Natural killer cell (primary cell): ENCODE measurements around the gene TUNAR. TPM values are rescaled to one million over a fixed set of nuclear protein-coding genes. Genes with fewer than 3 reads are reported as not detected.

Source experiments
- ATAC-seq, 3 donors: fragments of 150-1000 bp in 2 of 3; fragments of 200-7000 bp in 1 of 3; cut with Tn5 transposase; 1 replicate in 1 of 3; 2 replicates in 2 of 3; pipeline ENCODE4 v1.10.0; 2021; ENCODE audit warnings: mild to moderate bottlenecking in 2 of 3, moderate library complexity in 2 of 3
- DNase-seq, 2 donors: peaks; one replicate each; pipeline versions ENCODE4 v3.0.0 to v3.0.0-alpha.2; 2013 to 2021; ENCODE audit warnings: mixed read lengths in 1 of 2
- H3K27ac ChIP-seq: one replicate; pipeline ENCODE4 v1.5.1; 2013; ENCODE audit warnings: mild to moderate bottlenecking, low read length
- H3K27me3 ChIP-seq: one replicate; pipeline ENCODE4 v1.6.1; 2013; ENCODE audit warnings: low read length; ENCODE audit not compliant: control insufficient read depth, insufficient read depth
- H3K36me3 ChIP-seq: one replicate; pipeline ENCODE4 v1.6.1; 2013; ENCODE audit warnings: low read length; ENCODE audit not compliant: control insufficient read depth, insufficient read depth
- H3K4me1 ChIP-seq: one replicate; pipeline ENCODE4 v1.6.1; 2013; ENCODE audit warnings: low read length; ENCODE audit not compliant: control insufficient read depth, insufficient read depth
- H3K4me3 ChIP-seq: one replicate; pipeline ENCODE4 v1.5.1; 2013; ENCODE audit warnings: low read length
- H3K9me3 ChIP-seq: one replicate; pipeline ENCODE4 v1.6.1; 2013; ENCODE audit warnings: low read length; ENCODE audit not compliant: control insufficient read depth, insufficient read depth
- H3K27ac Mint-ChIP-seq, 2 donors: one replicate each; pipeline ENCODE4 v1.8.0; 2022; ENCODE audit warnings: mild to moderate bottlenecking in 2 of 2, mixed read lengths in 2 of 2, moderate library complexity in 1 of 2
- H3K27me3 Mint-ChIP-seq, 2 donors: one replicate each; pipeline ENCODE4 v1.8.0; 2022; ENCODE audit warnings: low read depth in 2 of 2, mixed read lengths in 2 of 2
- H3K36me3 Mint-ChIP-seq: one replicate; pipeline ENCODE4 v1.8.0; 2022; ENCODE audit warnings: mixed read lengths
- H3K4me1 Mint-ChIP-seq, 2 donors: one replicate each; pipeline ENCODE4 v1.8.0; 2022; ENCODE audit warnings: mixed read lengths in 2 of 2
- H3K4me3 Mint-ChIP-seq: one replicate; pipeline ENCODE4 v1.8.0; 2022; ENCODE audit warnings: mild to moderate bottlenecking, moderate library complexity, mixed read lengths
- H3K9me3 Mint-ChIP-seq, 2 donors: one replicate each; pipeline ENCODE4 v1.8.0; 2022; ENCODE audit warnings: mixed read lengths in 2 of 2
- WGBS: methylation state at CpG from one replicate; pipeline ENCODE4 v1.1.7; 2013; ENCODE audit warnings: missing lambda C conversion rate; ENCODE audit not compliant: insufficient coverage; 5-methylcytosine and 5-hydroxymethylcytosine counted together
- intact Hi-C: fragments of 100-400 bp; cut with micrococcal nuclease; formaldehyde crosslinking; loops from one replicate; pipeline ENCODE4 v1.14.2; 2022
- total RNA-seq, 4 donors: library from RNA; stranded (reverse); fragments of 120-200 nt in 1 of 4; gene quantifications; one replicate each; pipeline versions ENCODE4 v1.2.3 to v1.2.4, GENCODE V29; 2013 to 2022
- TF ChIP-seq, protein P1 (sequence below): fragments of 200-600 bp; IDR thresholded peaks from one replicate; pipeline ENCODE4 v1.8.0; 2022; ENCODE audit warnings: antibody characterized with exemption

Gene TUNAR
- total RNA-seq, 3 donors from 2014 or later (not counting 1 experiment from before 2014, with no cell fraction given) = not detected

DNA sequence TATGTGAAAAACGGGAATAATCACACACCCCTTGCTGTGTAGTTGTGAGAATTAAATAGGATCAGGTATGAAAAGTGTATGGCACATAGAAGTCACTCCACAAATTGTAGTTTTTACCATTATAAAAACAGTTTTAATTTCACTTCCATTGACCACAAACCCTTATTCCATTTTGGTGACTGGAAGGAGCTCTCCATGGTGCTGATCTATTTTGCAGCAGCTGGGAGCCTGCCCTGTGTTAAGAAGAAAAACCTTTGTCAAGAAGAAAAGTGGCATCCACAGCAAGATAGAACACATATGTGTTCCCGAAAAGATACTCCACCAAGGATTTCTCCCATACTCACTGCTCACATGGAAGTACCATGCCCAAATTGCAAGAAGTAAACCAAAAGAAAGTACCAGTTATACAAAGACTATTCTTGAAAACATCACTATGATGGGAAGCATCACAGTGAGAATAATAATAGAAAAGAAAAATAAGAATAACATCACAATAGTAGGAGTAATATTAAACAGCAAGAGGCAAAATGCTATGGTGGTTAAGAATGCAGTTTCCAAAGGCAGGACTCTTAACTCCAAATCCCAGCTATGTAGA, 58.7 kb downstream of the TUNAR start:
- DNase-seq (peak in 1 of 2 donors; percentile 38), ATAC-seq (no peak)
- Mint-ChIP-seq H3K4me3 (no peak overlapping the region), H3K27ac (no peak overlapping the region), H3K36me3 (no peaks in the 10 kb centered on the region), H3K4me1 (no peaks in the 10 kb centered on the region), H3K9me3 (peaks cover 2 to 3% of the 10 kb centered on the region in 2 donors), H3K27me3 (peaks cover 0 to 9% of the 10 kb centered on the region in 2 donors)
- Histone ChIP-seq H3K36me3 (no peaks in the 10 kb centered on the region), H3K27me3 (no peaks in the 10 kb centered on the region), H3K4me1 (no peaks in the 10 kb centered on the region), H3K27ac (no peak overlapping the region), H3K4me3 (no peak overlapping the region), H3K9me3 (no peaks in the 10 kb centered on the region)
- intact Hi-C loops = no loop called here
- WGBS = 48% methylated on average over 2 of the region's 2 CpGs
- TF ChIP-seq, protein P1, sequence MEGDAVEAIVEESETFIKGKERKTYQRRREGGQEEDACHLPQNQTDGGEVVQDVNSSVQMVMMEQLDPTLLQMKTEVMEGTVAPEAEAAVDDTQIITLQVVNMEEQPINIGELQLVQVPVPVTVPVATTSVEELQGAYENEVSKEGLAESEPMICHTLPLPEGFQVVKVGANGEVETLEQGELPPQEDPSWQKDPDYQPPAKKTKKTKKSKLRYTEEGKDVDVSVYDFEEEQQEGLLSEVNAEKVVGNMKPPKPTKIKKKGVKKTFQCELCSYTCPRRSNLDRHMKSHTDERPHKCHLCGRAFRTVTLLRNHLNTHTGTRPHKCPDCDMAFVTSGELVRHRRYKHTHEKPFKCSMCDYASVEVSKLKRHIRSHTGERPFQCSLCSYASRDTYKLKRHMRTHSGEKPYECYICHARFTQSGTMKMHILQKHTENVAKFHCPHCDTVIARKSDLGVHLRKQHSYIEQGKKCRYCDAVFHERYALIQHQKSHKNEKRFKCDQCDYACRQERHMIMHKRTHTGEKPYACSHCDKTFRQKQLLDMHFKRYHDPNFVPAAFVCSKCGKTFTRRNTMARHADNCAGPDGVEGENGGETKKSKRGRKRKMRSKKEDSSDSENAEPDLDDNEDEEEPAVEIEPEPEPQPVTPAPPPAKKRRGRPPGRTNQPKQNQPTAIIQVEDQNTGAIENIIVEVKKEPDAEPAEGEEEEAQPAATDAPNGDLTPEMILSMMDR = no peak

GRCh38 chr14:95936041-95936440, 59.4 kb downstream of the TUNAR start:
- DNase-seq = no peak
- TF ChIP-seq, protein P1 = no peak
- Histone ChIP-seq H3K4me1 (no peaks in the 10 kb centered on the region), H3K27me3 (no peaks in the 10 kb centered on the region), H3K36me3 (no peaks in the 10 kb centered on the region), H3K27ac (no peak overlapping the region), H3K4me3 (no peak overlapping the region), H3K9me3 (no peaks in the 10 kb centered on the region)
- Mint-ChIP-seq H3K9me3 (peaks cover 2 to 3% of the 10 kb centered on the region in 2 donors), H3K36me3 (no peaks in the 10 kb centered on the region), H3K4me1 (no peaks in the 10 kb centered on the region), H3K4me3 (no peak overlapping the region), H3K27me3 (peaks cover 0 to 9% of the 10 kb centered on the region in 2 donors), H3K27ac (no peak overlapping the region)
- 95% methylated on average over 2 of the region's 2 CpGs for WGBS
- ATAC-seq = no peak
- intact Hi-C loops = no loop called here

GRCh38 chr14:95939335-95939734, 62.7 kb downstream of the TUNAR start:
- intact Hi-C loops = no loop called here
- DNase-seq (no peak), ATAC-seq (no peak)
- Histone ChIP-seq H3K4me1 (no peaks in the 10 kb centered on the region), H3K36me3 (no peaks in the 10 kb centered on the region), H3K27me3 (no peaks in the 10 kb centered on the region), H3K4me3 (no peak overlapping the region), H3K9me3 (peaks cover 6% of the 10 kb centered on the region), H3K27ac (no peak overlapping the region)
- peaks cover 2 to 4% of the 10 kb centered on the region in 2 donors for H3K9me3 Mint-ChIP-seq
- no peaks in the 10 kb centered on the region for H3K4me1 Mint-ChIP-seq
- WGBS = 75% methylated on average over 4 of the region's 4 CpGs
- no peak overlapping the region for H3K27ac Mint-ChIP-seq
- peaks cover 0 to 7% of the 10 kb centered on the region in 2 donors for H3K27me3 Mint-ChIP-seq
- no peaks in the 10 kb centered on the region for H3K36me3 Mint-ChIP-seq
- H3K4me3 Mint-ChIP-seq = no peak overlapping the region
- TF ChIP-seq, protein P1 = no peak

DNA sequence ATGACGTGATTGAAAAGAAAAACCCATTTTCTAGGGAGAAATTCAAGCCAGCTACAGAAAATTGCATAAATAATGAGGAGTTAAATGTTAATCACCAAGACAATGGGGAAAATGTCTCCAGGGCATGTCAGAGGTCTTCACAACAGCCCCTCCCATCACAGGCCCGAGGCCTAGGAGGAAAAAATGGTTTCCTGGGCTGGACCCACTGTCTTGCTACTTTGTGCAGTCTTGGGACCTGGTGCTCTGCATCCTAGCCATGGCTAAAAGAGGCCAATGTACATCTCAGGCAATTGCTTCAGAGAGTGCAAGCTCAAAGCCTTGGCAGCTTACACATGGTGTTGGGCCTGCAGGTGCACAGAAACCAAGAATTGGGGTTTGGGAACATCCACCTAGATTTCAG, 65.3 kb downstream of the TUNAR start:
- H3K4me1 ChIP-seq = no peaks in the 10 kb centered on the region
- TF ChIP-seq, protein P1 = no peak
- H3K4me1 Mint-ChIP-seq = no peaks in the 10 kb centered on the region
- peaks cover 2 to 4% of the 10 kb centered on the region in 2 donors for H3K9me3 Mint-ChIP-seq
- H3K36me3 Mint-ChIP-seq = no peaks in the 10 kb centered on the region
- no peak overlapping the region for H3K4me3 Mint-ChIP-seq
- no peak overlapping the region for H3K4me3 ChIP-seq
- intact Hi-C loops = no loop called here
- H3K27me3 Mint-ChIP-seq = peaks cover 6 to 10% of the 10 kb centered on the region in 2 donors
- no peaks in the 10 kb centered on the region for H3K27me3 ChIP-seq
- no peak for DNase-seq
- H3K9me3 ChIP-seq = peaks cover 6% of the 10 kb centered on the region
- no peak overlapping the region for H3K27ac Mint-ChIP-seq
- no peaks in the 10 kb centered on the region for H3K36me3 ChIP-seq
- 26% methylated on average over 2 of the region's 2 CpGs for WGBS
- ATAC-seq = no peak
- H3K27ac ChIP-seq = no peak overlapping the region
